GM23248 (cell line): Measurements from ENCODE around the gene CLEC2D. TPM values are rescaled to one million over a fixed set of nuclear protein-coding genes. Genes with fewer than 3 reads are reported as not detected.

ENCODE experiments used
- DNase-seq: peaks from one replicate; pipeline ENCODE4 v3.0.0-alpha.2; 2015
- H2AFZ ChIP-seq: fragments of 200-600 bp; sonication (generic); 2 replicates; pipeline ENCODE4 v1.6.1; 2016; ENCODE audit warnings: antibody characterized with exemption
- H3F3A ChIP-seq: fragments of 200-600 bp; sonication (generic); 2 replicates; pipeline ENCODE4 v1.6.1; 2016; ENCODE audit warnings: mild to moderate bottlenecking, antibody characterized with exemption, mixed run types; ENCODE audit not compliant: insufficient read depth
- H3K27ac ChIP-seq: fragments of 200-600 bp; sonication (generic); 2 replicates; pipeline ENCODE4 v1.5.1; 2016; ENCODE audit warnings: mild to moderate bottlenecking
- H3K27me3 ChIP-seq: fragments of 200-600 bp; sonication (generic); replicated peaks from 2 replicates; pipeline ENCODE4 v1.6.1; 2016; ENCODE audit warnings: mild to moderate bottlenecking; ENCODE audit not compliant: insufficient read depth
- H3K36me3 ChIP-seq: fragments of 200-600 bp; sonication (generic); 2 replicates; pipeline ENCODE4 v1.6.1; 2016; ENCODE audit warnings: low read depth, mild to moderate bottlenecking
- H3K4me1 ChIP-seq: fragments of 200-600 bp; sonication (generic); 2 replicates; pipeline ENCODE4 v1.6.1; 2016; ENCODE audit warnings: mild to moderate bottlenecking; ENCODE audit not compliant: insufficient read depth
- H3K4me2 ChIP-seq: fragments of 200-600 bp; sonication (generic); one replicate; pipeline ENCODE4 v1.6.1; 2016; ENCODE audit warnings: mild to moderate bottlenecking; ENCODE audit not compliant: unreplicated experiment
- H3K4me3 ChIP-seq: fragments of 200-600 bp; sonication (generic); 2 replicates; pipeline ENCODE4 v1.5.1; 2016; ENCODE audit warnings: mild to moderate bottlenecking
- H3K79me2 ChIP-seq: fragments of 200-600 bp; sonication (generic); 2 replicates; pipeline ENCODE4 v1.6.1; 2016; ENCODE audit warnings: mild to moderate bottlenecking; ENCODE audit not compliant: insufficient read depth
- H3K9ac ChIP-seq: fragments of 200-600 bp; sonication (generic); 2 replicates; pipeline ENCODE4 v1.6.1; 2016; ENCODE audit warnings: mild to moderate bottlenecking
- H3K9me2 ChIP-seq: fragments of 200-600 bp; sonication (generic); 2 replicates; pipeline ENCODE4 v1.6.1; 2016; ENCODE audit warnings: mixed run types, mild to moderate bottlenecking, moderate library complexity; ENCODE audit not compliant: insufficient read depth
- H3K9me3 ChIP-seq: fragments of 200-600 bp; sonication (generic); one replicate; pipeline ENCODE4 v1.6.1; 2017; ENCODE audit warnings: low read depth
- H4K20me1 ChIP-seq: fragments of 200-600 bp; sonication (generic); 2 replicates; pipeline ENCODE4 v1.6.0; 2016; ENCODE audit not compliant: insufficient read depth
- EZH2 ChIP-seq: fragments of 200-600 bp; sonication (generic); IDR thresholded peaks from 2 replicates; pipeline ENCODE4 v1.6.1; 2018; ENCODE audit warnings: antibody characterized with exemption, mild to moderate bottlenecking; ENCODE audit not compliant: insufficient read depth, poor library complexity, severe bottlenecking
- EZH2phosphoT487 ChIP-seq: fragments of 200-600 bp; sonication (generic); IDR thresholded peaks from 2 replicates; pipeline ENCODE4 v1.6.1; 2018; ENCODE audit warnings: antibody characterized with exemption, moderate library complexity, mild to moderate bottlenecking, low read depth; ENCODE audit not compliant: insufficient read depth
- WGBS, 2 experiments: methylation state at CpG; one replicate each; pipeline ENCODE4 v1.1.6; 2015 to 2017; ENCODE audit warnings: low lambda C conversion rate in 2 of 2, low coverage in 1 of 2; ENCODE audit errors: missing lambda C conversion rate in 2 of 2; 5-methylcytosine and 5-hydroxymethylcytosine counted together
- in situ Hi-C: fragments of 300-500 bp; cut with MboI; formaldehyde crosslinking; loops from 2 replicates; pipeline ENCODE4 v1.15.0; 2020
- polyA plus RNA-seq: library from polyadenylated mRNA; unstranded; fragments of >200 nt; fragmentation: Nextera tagmentation; extraction: Ambion mirVana; gene quantifications from 2 replicates; pipeline ENCODE4 v1.2.1, GENCODE V29; 2016
- total RNA-seq: library from RNA; depleted of rRNA; stranded (reverse); fragments of >200 nt; shearing (Covaris generic); gene quantifications from 2 replicates; pipeline ENCODE4 v1.2.3, GENCODE V29; 2014

CLEC2D gene
- total and polyA plus RNA-seq, 2 experiments from 2014 or later: 0.54 to 2.8 TPM

- no peak for DNase-seq
- no peaks in the 10 kb centered on the region for H3K36me3 ChIP-seq
- H3K4me1 ChIP-seq: no peaks in the 10 kb centered on the region
- no peaks in the 10 kb centered on the region for H3K79me2 ChIP-seq
- H3K4me3 ChIP-seq: no peak overlapping the region
- H4K20me1 ChIP-seq: no peaks in the 10 kb centered on the region
- H3K27ac ChIP-seq: no peak overlapping the region
- in situ Hi-C loops: no loop called here
- peaks cover 10% of the 10 kb centered on the region for H3K27me3 ChIP-seq
- no peaks in the 10 kb centered on the region for H3K9me2 ChIP-seq
- H2AFZ ChIP-seq: no peak overlapping the region
- no peaks in the 10 kb centered on the region for H3F3A ChIP-seq
- no peak overlapping the region for H3K9ac ChIP-seq
- WGBS, 2 experiments: 62 to 65% methylated on average over 6 of the region's 6 CpGs
- TF ChIP-seq EZH2phosphoT487 (no peak), EZH2 (no peak)
- H3K9me3 ChIP-seq: no peaks in the 10 kb centered on the region
- H3K4me2 ChIP-seq: no peak overlapping the region
Observed at GRCh38 chr12:9731393-9731792, 61.9 kb downstream of the CLEC2D start.

- Histone ChIP-seq H3K79me2 (no peaks in the 10 kb centered on the region), H3K4me2 (no peak overlapping the region), H3F3A (no peaks in the 10 kb centered on the region), H3K27ac (no peak overlapping the region), H4K20me1 (no peaks in the 10 kb centered on the region), H3K9me2 (no peaks in the 10 kb centered on the region), H3K9ac (no peak overlapping the region), H3K4me3 (no peak overlapping the region), H3K27me3 (peaks cover 10% of the 10 kb centered on the region), H3K4me1 (no peaks in the 10 kb centered on the region), H2AFZ (no peak overlapping the region), H3K36me3 (no peaks in the 10 kb centered on the region), H3K9me3 (no peaks in the 10 kb centered on the region)
- TF ChIP-seq EZH2 (no peak), EZH2phosphoT487 (no peak)
- DNase-seq: no peak
- in situ Hi-C loops: no loop called here
- WGBS, 2 experiments: 50 to 53% methylated on average over 2 of the region's 2 CpGs
Observed at GRCh38 chr12:9731797-9732196, 62.3 kb downstream of the CLEC2D start.

GRCh38 chr12:9732921-9733461 lies 63.5 kb downstream of the CLEC2D start, which contains the start of gene CLECL1:
Gene CLECL1 (minus strand): TSS chr12:9733097.
- H3F3A ChIP-seq: no peaks in the 10 kb centered on the region
- no peaks in the 10 kb centered on the region for H3K79me2 ChIP-seq
- no peak within 1 kb of the TSS for H3K27ac ChIP-seq
- 63% methylated on average over 8 of the region's 8 CpGs for WGBS, 2 experiments
- peaks cover 10% of the 10 kb centered on the region for H3K27me3 ChIP-seq
- H3K4me3 ChIP-seq: no peak within 1 kb of the TSS
- no peak for DNase-seq
- no peaks in the 10 kb centered on the region for H3K9me2 ChIP-seq
- H3K4me2 ChIP-seq: no peak within 1 kb of the TSS
- TF ChIP-seq EZH2phosphoT487: no peak
- no peak for TF ChIP-seq EZH2
- in situ Hi-C loops: no loop called here
- no peak within 1 kb of the TSS for H2AFZ ChIP-seq
- no peaks in the 10 kb centered on the region for H3K9me3 ChIP-seq
- H3K4me1 ChIP-seq: no peaks in the 10 kb centered on the region
- no peaks in the 10 kb centered on the region for H4K20me1 ChIP-seq
- H3K9ac ChIP-seq: no peak within 1 kb of the TSS
- no peaks in the 10 kb centered on the region for H3K36me3 ChIP-seq

- H3K4me1 ChIP-seq: no peaks in the 10 kb centered on the region
- 76 to 88% methylated on average over 3 of the region's 3 CpGs for WGBS, 2 experiments
- in situ Hi-C loops: no loop called here
Observed at GRCh38 chr12:9735601-9736000, 66.1 kb downstream of the CLEC2D start.

More at GRCh38 chr12:9735601-9736000, 66.1 kb downstream of the CLEC2D start:
- Histone ChIP-seq H3K9me2 (no peaks in the 10 kb centered on the region), H3K27me3 (peaks cover 10% of the 10 kb centered on the region; the same call in 1 of the 2 replicates), H3K27ac (no peak overlapping the region), H3K9me3 (no peaks in the 10 kb centered on the region), H3F3A (no peaks in the 10 kb centered on the region), H3K9ac (no peak overlapping the region), H3K79me2 (no peaks in the 10 kb centered on the region), H3K4me2 (no peak overlapping the region), H3K4me3 (no peak overlapping the region), H2AFZ (no peak overlapping the region), H3K36me3 (no peaks in the 10 kb centered on the region), H4K20me1 (no peaks in the 10 kb centered on the region)
- DNase-seq: no peak
- TF ChIP-seq EZH2: no peak
- no peak for TF ChIP-seq EZH2phosphoT487
